K562 (cell line): ENCODE measurements around the gene STIL. TPM values are rescaled to one million over a fixed set of nuclear protein-coding genes. Genes with fewer than 3 reads are reported as not detected.
A peak's percentile ranks its signal among the peaks of the same experiment; 100 is the strongest.

Source experiments
- C11orf30 ChIP-seq: fragments of 450-650 bp; IDR thresholded peaks from 2 replicates; pipeline ENCODE4 v1.6.1; 2016; ENCODE audit warnings: low read depth, mild to moderate bottlenecking
- DPF2 ChIP-seq: fragments of 450-650 bp; IDR thresholded peaks from 2 replicates; pipeline ENCODE4 v1.6.1; 2016
- FIP1L1 ChIP-seq: fragments of 200-400 bp; formaldehyde crosslinking; IDR thresholded peaks from 2 replicates; pipeline ENCODE4 v1.6.1; 2018; ENCODE audit warnings: mild to moderate bottlenecking, low read depth, low read length; ENCODE audit not compliant: poor library complexity, severe bottlenecking
- GTF2A2 ChIP-seq: IDR thresholded peaks from 2 replicates; pipeline ENCODE4 v1.6.1; 2016; ENCODE audit warnings: mild to moderate bottlenecking, missing genetic modification characterization, missing compliant biosample characterization
- NFE2 ChIP-seq: IDR thresholded peaks from 2 replicates; pipeline ENCODE4 v1.6.1; 2014; ENCODE audit warnings: antibody characterized with exemption, low read depth
- TCF15 ChIP-seq: fragments of 250-450 bp; sonication (Bioruptor Pico); IDR thresholded peaks from 2 replicates; pipeline ENCODE4 v1.8.0; 2022; ENCODE audit warnings: moderate library complexity, mild to moderate bottlenecking, inconsistent platforms
- ZBTB1 ChIP-seq: sonication (generic); formaldehyde crosslinking; IDR thresholded peaks from 2 replicates; pipeline ENCODE4 v1.8.1; 2023; ENCODE audit warnings: missing genetic modification reagents, low read depth, mild to moderate bottlenecking, borderline replicate concordance
- ZBTB33 ChIP-seq: sonication (generic); formaldehyde crosslinking; IDR thresholded peaks from 2 replicates; pipeline ENCODE4 v1.8.1; 2023; ENCODE audit warnings: mild to moderate bottlenecking, missing genetic modification reagents
- ZC3H11A ChIP-seq: IDR thresholded peaks from 2 replicates; pipeline ENCODE4 v1.6.1; 2012; ENCODE audit warnings: low read depth, low read length, improper control_type of control experiment
- polyA plus RNA-seq, 8 experiments: library from polyadenylated mRNA; depleted of rRNA in 4 of 8; stranded (reverse) in 5 of 8; unstranded in 3 of 8; fragments of >200 nt; fragmentation: Nextera tagmentation in 2 of 8; fragmentation: Illumina TruSeq in 1 of 8; extraction: Ambion mirVana in 2 of 8; extraction: Trizol in 1 of 8; gene quantifications; 2 replicates each; pipeline versions ENCODE4 v1.2.1 to v1.2.3, GENCODE V29; 2011 to 2014; ENCODE audit warnings: inconsistent platforms in 1 of 8, missing spikeins in 1 of 8
- total RNA-seq, 7 experiments: library from RNA; depleted of rRNA in 6 of 7; stranded (reverse); fragments of >200 nt in 6 of 7; fragmentation: Illumina TruSeq in 2 of 7; extraction: Trizol in 2 of 7; gene quantifications; 2 replicates each; pipeline versions ENCODE4 v1.2.1 to v1.2.3, GENCODE V29; 2011 to 2021; ENCODE audit warnings: low replicate concordance in 1 of 7
- TF ChIP-seq, protein P1 (sequence below): fragments of 450-650 bp; IDR thresholded peaks from 2 replicates; pipeline ENCODE4 v1.6.1; 2016; ENCODE audit warnings: mild to moderate bottlenecking, moderate library complexity
- TF ChIP-seq, protein P2 (sequence below): fragments of 250-450 bp; sonication (Bioruptor Pico); IDR thresholded peaks from 2 replicates; pipeline ENCODE4 v1.4.0; 2020; ENCODE audit warnings: borderline replicate concordance
- TF ChIP-seq, protein P3 (sequence below): fragments of 450-650 bp; IDR thresholded peaks from 2 replicates; pipeline ENCODE4 v1.6.1; 2016

Gene STIL
- total and polyA plus RNA-seq, 9 of the 15 experiments (the other 6 are each of a cell fraction or from before 2014, with no cell fraction given), result 10.5 to 77.4 (median 39.6) TPM

- TF ChIP-seq, protein P1, sequence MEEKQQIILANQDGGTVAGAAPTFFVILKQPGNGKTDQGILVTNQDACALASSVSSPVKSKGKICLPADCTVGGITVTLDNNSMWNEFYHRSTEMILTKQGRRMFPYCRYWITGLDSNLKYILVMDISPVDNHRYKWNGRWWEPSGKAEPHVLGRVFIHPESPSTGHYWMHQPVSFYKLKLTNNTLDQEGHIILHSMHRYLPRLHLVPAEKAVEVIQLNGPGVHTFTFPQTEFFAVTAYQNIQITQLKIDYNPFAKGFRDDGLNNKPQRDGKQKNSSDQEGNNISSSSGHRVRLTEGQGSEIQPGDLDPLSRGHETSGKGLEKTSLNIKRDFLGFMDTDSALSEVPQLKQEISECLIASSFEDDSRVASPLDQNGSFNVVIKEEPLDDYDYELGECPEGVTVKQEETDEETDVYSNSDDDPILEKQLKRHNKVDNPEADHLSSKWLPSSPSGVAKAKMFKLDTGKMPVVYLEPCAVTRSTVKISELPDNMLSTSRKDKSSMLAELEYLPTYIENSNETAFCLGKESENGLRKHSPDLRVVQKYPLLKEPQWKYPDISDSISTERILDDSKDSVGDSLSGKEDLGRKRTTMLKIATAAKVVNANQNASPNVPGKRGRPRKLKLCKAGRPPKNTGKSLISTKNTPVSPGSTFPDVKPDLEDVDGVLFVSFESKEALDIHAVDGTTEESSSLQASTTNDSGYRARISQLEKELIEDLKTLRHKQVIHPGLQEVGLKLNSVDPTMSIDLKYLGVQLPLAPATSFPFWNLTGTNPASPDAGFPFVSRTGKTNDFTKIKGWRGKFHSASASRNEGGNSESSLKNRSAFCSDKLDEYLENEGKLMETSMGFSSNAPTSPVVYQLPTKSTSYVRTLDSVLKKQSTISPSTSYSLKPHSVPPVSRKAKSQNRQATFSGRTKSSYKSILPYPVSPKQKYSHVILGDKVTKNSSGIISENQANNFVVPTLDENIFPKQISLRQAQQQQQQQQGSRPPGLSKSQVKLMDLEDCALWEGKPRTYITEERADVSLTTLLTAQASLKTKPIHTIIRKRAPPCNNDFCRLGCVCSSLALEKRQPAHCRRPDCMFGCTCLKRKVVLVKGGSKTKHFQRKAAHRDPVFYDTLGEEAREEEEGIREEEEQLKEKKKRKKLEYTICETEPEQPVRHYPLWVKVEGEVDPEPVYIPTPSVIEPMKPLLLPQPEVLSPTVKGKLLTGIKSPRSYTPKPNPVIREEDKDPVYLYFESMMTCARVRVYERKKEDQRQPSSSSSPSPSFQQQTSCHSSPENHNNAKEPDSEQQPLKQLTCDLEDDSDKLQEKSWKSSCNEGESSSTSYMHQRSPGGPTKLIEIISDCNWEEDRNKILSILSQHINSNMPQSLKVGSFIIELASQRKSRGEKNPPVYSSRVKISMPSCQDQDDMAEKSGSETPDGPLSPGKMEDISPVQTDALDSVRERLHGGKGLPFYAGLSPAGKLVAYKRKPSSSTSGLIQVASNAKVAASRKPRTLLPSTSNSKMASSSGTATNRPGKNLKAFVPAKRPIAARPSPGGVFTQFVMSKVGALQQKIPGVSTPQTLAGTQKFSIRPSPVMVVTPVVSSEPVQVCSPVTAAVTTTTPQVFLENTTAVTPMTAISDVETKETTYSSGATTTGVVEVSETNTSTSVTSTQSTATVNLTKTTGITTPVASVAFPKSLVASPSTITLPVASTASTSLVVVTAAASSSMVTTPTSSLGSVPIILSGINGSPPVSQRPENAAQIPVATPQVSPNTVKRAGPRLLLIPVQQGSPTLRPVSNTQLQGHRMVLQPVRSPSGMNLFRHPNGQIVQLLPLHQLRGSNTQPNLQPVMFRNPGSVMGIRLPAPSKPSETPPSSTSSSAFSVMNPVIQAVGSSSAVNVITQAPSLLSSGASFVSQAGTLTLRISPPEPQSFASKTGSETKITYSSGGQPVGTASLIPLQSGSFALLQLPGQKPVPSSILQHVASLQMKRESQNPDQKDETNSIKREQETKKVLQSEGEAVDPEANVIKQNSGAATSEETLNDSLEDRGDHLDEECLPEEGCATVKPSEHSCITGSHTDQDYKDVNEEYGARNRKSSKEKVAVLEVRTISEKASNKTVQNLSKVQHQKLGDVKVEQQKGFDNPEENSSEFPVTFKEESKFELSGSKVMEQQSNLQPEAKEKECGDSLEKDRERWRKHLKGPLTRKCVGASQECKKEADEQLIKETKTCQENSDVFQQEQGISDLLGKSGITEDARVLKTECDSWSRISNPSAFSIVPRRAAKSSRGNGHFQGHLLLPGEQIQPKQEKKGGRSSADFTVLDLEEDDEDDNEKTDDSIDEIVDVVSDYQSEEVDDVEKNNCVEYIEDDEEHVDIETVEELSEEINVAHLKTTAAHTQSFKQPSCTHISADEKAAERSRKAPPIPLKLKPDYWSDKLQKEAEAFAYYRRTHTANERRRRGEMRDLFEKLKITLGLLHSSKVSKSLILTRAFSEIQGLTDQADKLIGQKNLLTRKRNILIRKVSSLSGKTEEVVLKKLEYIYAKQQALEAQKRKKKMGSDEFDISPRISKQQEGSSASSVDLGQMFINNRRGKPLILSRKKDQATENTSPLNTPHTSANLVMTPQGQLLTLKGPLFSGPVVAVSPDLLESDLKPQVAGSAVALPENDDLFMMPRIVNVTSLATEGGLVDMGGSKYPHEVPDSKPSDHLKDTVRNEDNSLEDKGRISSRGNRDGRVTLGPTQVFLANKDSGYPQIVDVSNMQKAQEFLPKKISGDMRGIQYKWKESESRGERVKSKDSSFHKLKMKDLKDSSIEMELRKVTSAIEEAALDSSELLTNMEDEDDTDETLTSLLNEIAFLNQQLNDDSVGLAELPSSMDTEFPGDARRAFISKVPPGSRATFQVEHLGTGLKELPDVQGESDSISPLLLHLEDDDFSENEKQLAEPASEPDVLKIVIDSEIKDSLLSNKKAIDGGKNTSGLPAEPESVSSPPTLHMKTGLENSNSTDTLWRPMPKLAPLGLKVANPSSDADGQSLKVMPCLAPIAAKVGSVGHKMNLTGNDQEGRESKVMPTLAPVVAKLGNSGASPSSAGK, result no peak
- peak; percentile 59 for TF ChIP-seq DPF2
- TF ChIP-seq ZBTB33, result no peak
- TF ChIP-seq GTF2A2, result no peak
- TF ChIP-seq NFE2, result peak; percentile 94
- no peak for TF ChIP-seq FIP1L1
- TF ChIP-seq, protein P2, sequence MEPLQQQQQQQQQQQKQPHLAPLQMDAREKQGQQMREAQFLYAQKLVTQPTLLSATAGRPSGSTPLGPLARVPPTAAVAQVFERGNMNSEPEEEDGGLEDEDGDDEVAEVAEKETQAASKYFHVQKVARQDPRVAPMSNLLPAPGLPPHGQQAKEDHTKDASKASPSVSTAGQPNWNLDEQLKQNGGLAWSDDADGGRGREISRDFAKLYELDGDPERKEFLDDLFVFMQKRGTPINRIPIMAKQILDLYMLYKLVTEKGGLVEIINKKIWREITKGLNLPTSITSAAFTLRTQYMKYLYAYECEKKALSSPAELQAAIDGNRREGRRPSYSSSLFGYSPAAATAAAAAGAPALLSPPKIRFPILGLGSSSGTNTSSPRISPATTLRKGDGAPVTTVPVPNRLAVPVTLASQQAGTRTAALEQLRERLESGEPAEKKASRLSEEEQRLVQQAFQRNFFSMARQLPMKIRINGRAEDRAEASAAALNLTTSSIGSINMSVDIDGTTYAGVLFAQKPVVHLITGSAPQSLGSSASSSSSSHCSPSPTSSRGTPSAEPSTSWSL (CRISPR knock-in tag), result no peak
- no peak for TF ChIP-seq ZBTB1 (CRISPR knock-in tag)
- no peak for TF ChIP-seq TCF15 (CRISPR knock-in tag)
- peak; percentile 95 for TF ChIP-seq C11orf30
- no peak for TF ChIP-seq ZC3H11A
- TF ChIP-seq, protein P3, sequence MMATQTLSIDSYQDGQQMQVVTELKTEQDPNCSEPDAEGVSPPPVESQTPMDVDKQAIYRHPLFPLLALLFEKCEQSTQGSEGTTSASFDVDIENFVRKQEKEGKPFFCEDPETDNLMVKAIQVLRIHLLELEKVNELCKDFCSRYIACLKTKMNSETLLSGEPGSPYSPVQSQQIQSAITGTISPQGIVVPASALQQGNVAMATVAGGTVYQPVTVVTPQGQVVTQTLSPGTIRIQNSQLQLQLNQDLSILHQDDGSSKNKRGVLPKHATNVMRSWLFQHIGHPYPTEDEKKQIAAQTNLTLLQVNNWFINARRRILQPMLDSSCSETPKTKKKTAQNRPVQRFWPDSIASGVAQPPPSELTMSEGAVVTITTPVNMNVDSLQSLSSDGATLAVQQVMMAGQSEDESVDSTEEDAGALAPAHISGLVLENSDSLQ, result peak; percentile 94
These were observed 37.4 kb upstream of the STIL start (continued) for GRCh38 chr1:47351305-47351704.
